Measurements from ENCODE around the gene PTGDS.

The PTGDS gene

DNA sequence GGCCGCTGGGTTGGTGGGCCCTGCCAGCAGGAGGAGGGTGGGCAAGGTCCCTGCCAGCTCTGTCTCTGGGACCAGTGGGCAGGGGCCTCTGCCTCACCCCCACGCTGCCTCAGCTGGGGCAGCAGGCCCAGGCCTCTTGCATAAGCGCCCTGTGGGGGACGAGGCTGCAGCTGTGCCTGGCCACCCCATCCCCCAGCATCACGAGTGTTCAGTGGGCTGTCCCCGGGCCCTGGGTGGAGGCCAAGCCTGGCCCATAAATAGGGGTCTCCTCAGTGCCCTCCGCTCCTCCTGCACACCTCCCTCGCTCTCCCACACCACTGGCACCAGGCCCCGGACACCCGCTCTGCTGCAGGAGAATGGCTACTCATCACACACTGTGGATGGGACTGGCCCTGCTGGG, at the start of gene PTGDS:
Gene PTGDS (plus strand): TSS at position 282 of the 400 bp plus-strand sequence. CDS start 75 bp downstream, at position 357.
- Histone ChIP-seq H3K4me3 (ENCODE audit: low read depth, low read length) (no peak within 1 kb of the TSS), H3K36me3 (ENCODE audit: control insufficient read depth in 2 of 2, insufficient read depth in 1 of 2, low read length in 2 of 2) (no peaks in the 10 kb centered on the region), H3K9me3 (ENCODE audit: control insufficient read depth, insufficient read depth, low read depth, low read length) (no peaks in the 10 kb centered on the region), H3K4me1 (ENCODE audit: control insufficient read depth, insufficient read depth, low read length) (no peaks in the 10 kb centered on the region), H3K27ac (ENCODE audit: extremely low read depth, low read depth, low read length) (no peak within 1 kb of the TSS)
- POLR2A ChIA-PET = interaction anchor here (1.3 to 2.5 kb wide), 2 partner anchors 15 to 30 kb away, joined by 3 to 7 read pairs; partner anchors contain the start of gene PAXX
- CTCF ChIA-PET = interaction anchor here (0.7 to 3.4 kb wide), 3 partner anchors 13 to 59 kb away, joined by 3 to 22 read pairs (median 3); no protein-coding TSS in a partner anchor
- TF ChIP-seq SETDB1 (IDR thresholded peaks at IDR 0.05; ENCODE audit: insufficient read length, low read length) = no peak
- no peak for TF ChIP-seq ZNF707 (tag by site-specific recombination; IDR thresholded peaks at IDR 0.05)
- peak; percentile 56; the same call in 1 of the 2 replicates for TF ChIP-seq GLIS1 (tag by site-specific recombination; IDR thresholded peaks at IDR 0.05)
- no peak for TF ChIP-seq ZNF664 (tag by site-specific recombination; IDR thresholded peaks at IDR 0.05)
- TF ChIP-seq, protein P1, sequence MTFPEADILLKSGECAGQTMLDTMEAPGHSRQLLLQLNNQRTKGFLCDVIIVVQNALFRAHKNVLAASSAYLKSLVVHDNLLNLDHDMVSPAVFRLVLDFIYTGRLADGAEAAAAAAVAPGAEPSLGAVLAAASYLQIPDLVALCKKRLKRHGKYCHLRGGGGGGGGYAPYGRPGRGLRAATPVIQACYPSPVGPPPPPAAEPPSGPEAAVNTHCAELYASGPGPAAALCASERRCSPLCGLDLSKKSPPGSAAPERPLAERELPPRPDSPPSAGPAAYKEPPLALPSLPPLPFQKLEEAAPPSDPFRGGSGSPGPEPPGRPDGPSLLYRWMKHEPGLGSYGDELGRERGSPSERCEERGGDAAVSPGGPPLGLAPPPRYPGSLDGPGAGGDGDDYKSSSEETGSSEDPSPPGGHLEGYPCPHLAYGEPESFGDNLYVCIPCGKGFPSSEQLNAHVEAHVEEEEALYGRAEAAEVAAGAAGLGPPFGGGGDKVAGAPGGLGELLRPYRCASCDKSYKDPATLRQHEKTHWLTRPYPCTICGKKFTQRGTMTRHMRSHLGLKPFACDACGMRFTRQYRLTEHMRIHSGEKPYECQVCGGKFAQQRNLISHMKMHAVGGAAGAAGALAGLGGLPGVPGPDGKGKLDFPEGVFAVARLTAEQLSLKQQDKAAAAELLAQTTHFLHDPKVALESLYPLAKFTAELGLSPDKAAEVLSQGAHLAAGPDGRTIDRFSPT (tag by site-specific recombination; IDR thresholded peaks at IDR 0.05) = 0 out of 2 replicates have a peak, but pooled peaks have one; percentile 1
- no peak for TF ChIP-seq ZNF777 (tag by site-specific recombination; IDR thresholded peaks at IDR 0.05; ENCODE audit: borderline replicate concordance)
- TF ChIP-seq ZBTB17 (tag by site-specific recombination; IDR thresholded peaks at IDR 0.05) = no peak
- peak; percentile 27; the same call in 1 of the 2 replicates for TF ChIP-seq EGR2 (tag by site-specific recombination; IDR thresholded peaks at IDR 0.05; ENCODE audit: low read depth)
- TF ChIP-seq ZNF354C (tag by site-specific recombination; IDR thresholded peaks at IDR 0.05; ENCODE audit: borderline replicate concordance, low read depth) = no peak
- no peak for TF ChIP-seq ZNF37A (tag by site-specific recombination; IDR thresholded peaks at IDR 0.05)
- no peak for TF ChIP-seq ZNF639 (tag by site-specific recombination; IDR thresholded peaks at IDR 0.05)
- peak; percentile 73 for TF ChIP-seq ZIC2 (tag by site-specific recombination; IDR thresholded peaks at IDR 0.05)
- TF ChIP-seq ZSCAN30 (tag by site-specific recombination; IDR thresholded peaks at IDR 0.05) = no peak
- TF ChIP-seq ZNF514 (tag by site-specific recombination; IDR thresholded peaks at IDR 0.05) = no peak
- TF ChIP-seq ZNF626 (tag by site-specific recombination; IDR thresholded peaks at IDR 0.05) = no peak
- TF ChIP-seq, protein P2, sequence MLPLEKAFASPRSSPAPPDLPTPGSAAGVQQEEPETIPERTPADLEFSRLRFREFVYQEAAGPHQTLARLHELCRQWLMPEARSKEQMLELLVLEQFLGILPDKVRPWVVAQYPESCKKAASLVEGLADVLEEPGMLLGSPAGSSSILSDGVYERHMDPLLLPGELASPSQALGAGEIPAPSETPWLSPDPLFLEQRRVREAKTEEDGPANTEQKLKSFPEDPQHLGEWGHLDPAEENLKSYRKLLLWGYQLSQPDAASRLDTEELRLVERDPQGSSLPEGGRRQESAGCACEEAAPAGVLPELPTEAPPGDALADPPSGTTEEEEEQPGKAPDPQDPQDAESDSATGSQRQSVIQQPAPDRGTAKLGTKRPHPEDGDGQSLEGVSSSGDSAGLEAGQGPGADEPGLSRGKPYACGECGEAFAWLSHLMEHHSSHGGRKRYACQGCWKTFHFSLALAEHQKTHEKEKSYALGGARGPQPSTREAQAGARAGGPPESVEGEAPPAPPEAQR (tag by site-specific recombination; IDR thresholded peaks at IDR 0.05) = no peak
- no peak for TF ChIP-seq ZNF624 (tag by site-specific recombination; IDR thresholded peaks at IDR 0.05)
- no peak for TF ChIP-seq HOXD13 (CRISPR knock-in tag; IDR thresholded peaks at IDR 0.05; ENCODE audit: borderline replicate concordance)
- no peak for TF ChIP-seq ZNF560 (tag by site-specific recombination; IDR thresholded peaks at IDR 0.05; ENCODE audit: borderline replicate concordance)
- peak; percentile 47 for TF ChIP-seq ZFHX2 (tag by site-specific recombination; conservative IDR thresholded peaks at IDR 0.05)
- TF ChIP-seq ZNF677 (tag by site-specific recombination; IDR thresholded peaks at IDR 0.05) = no peak
- no peak for TF ChIP-seq ZNF791 (tag by site-specific recombination; IDR thresholded peaks at IDR 0.05)
- no peak for TF ChIP-seq KLF17 (tag by site-specific recombination; IDR thresholded peaks at IDR 0.05)
- no peak for TF ChIP-seq GLI4 (tag by site-specific recombination; IDR thresholded peaks at IDR 0.05)
- TF ChIP-seq REPIN1 (tag by site-specific recombination; IDR thresholded peaks at IDR 0.05; ENCODE audit: low read depth) = no peak
- TF ChIP-seq ZBTB7A (tag by site-specific recombination; IDR thresholded peaks at IDR 0.05; ENCODE audit: low read depth) = no peak
- TF ChIP-seq GLIS2 (tag by site-specific recombination; IDR thresholded peaks at IDR 0.05) = no peak
- no peak for TF ChIP-seq SP2 (tag by site-specific recombination; IDR thresholded peaks at IDR 0.05)
- TF ChIP-seq ZNF146 (tag by site-specific recombination; IDR thresholded peaks at IDR 0.05) = no peak
- TF ChIP-seq, protein P3, sequence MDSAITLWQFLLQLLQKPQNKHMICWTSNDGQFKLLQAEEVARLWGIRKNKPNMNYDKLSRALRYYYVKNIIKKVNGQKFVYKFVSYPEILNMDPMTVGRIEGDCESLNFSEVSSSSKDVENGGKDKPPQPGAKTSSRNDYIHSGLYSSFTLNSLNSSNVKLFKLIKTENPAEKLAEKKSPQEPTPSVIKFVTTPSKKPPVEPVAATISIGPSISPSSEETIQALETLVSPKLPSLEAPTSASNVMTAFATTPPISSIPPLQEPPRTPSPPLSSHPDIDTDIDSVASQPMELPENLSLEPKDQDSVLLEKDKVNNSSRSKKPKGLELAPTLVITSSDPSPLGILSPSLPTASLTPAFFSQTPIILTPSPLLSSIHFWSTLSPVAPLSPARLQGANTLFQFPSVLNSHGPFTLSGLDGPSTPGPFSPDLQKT (IDR thresholded peaks at IDR 0.05; ENCODE audit: borderline replicate concordance, low read depth, low read length) = no peak
- TF ChIP-seq HOXA7 (CRISPR knock-in tag; IDR thresholded peaks at IDR 0.05; ENCODE audit: borderline replicate concordance) = no peak

All from HEK293 (cell line).